Measurements from ENCODE around the gene TSPAN9.

DNA sequence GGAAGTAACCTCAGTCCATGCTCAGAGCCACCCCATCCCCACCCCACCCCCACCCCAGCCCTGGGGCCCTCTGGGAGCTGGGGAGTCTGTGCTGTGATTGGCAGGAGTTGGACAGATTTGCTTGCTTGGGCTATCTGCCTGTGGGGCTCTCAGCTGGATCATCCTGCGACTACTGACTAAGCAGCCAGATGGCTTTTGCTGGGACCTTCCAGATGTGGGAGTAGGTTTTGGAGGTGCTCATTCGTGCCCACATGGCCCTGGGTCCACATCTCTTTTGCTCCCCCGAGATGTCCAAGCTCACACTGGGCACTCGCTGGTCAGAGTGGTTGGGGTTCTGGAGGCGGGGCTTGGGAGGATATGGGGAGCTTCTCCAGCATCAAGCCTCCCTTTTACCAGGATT is 138.9 kb downstream of the TSPAN9 start:
- TF ChIP-seq, protein P1, sequence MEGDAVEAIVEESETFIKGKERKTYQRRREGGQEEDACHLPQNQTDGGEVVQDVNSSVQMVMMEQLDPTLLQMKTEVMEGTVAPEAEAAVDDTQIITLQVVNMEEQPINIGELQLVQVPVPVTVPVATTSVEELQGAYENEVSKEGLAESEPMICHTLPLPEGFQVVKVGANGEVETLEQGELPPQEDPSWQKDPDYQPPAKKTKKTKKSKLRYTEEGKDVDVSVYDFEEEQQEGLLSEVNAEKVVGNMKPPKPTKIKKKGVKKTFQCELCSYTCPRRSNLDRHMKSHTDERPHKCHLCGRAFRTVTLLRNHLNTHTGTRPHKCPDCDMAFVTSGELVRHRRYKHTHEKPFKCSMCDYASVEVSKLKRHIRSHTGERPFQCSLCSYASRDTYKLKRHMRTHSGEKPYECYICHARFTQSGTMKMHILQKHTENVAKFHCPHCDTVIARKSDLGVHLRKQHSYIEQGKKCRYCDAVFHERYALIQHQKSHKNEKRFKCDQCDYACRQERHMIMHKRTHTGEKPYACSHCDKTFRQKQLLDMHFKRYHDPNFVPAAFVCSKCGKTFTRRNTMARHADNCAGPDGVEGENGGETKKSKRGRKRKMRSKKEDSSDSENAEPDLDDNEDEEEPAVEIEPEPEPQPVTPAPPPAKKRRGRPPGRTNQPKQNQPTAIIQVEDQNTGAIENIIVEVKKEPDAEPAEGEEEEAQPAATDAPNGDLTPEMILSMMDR (IDR thresholded peaks at IDR 0.05; ENCODE audit: low read depth, low read length, poor library complexity, severe bottlenecking): no peak
- TF ChIP-seq EZH2phosphoT487 (IDR thresholded peaks at IDR 0.05; ENCODE audit: borderline replicate concordance, low read length): no peak

Measured in DOHH2 (cell line).